H1 (cell line): Measurements from ENCODE around the gene CHN2. TPM values are rescaled to one million over a fixed set of nuclear protein-coding genes. Genes with fewer than 3 reads are reported as not detected.

Experiments used
- CHD2 ChIP-seq: IDR thresholded peaks from 2 replicates; pipeline ENCODE4 v1.6.1; 2012; ENCODE audit warnings: low read length, improper control_type of control experiment
- EP300 ChIP-seq, 2 experiments: IDR thresholded peaks; 1 replicate in 1 of 2; 2 replicates in 1 of 2; pipeline ENCODE4 v1.6.1; 2011 to 2012; ENCODE audit warnings: low read depth in 2 of 2, low read length in 2 of 2, mild to moderate bottlenecking in 2 of 2, borderline replicate concordance in 1 of 2, inconsistent platforms in 1 of 2, moderate library complexity in 1 of 2
- KDM1A ChIP-seq: fragments of 200-600, 300-600 bp; sonication (generic); IDR thresholded peaks from 2 replicates; pipeline ENCODE4 v1.7.1; 2016; ENCODE audit warnings: mild to moderate bottlenecking, low read length, borderline replicate concordance
- NRF1 ChIP-seq: IDR thresholded peaks from 2 replicates; pipeline ENCODE4 v1.6.1; 2011; ENCODE audit warnings: mild to moderate bottlenecking, low read depth, low read length, improper control_type of control experiment
- RNF2 ChIP-seq: fragments of 200-900, 300-1000 bp; sonication (generic); IDR thresholded peaks from 2 replicates; pipeline ENCODE4 v1.7.1; 2016; ENCODE audit warnings: borderline replicate concordance, low read depth, mild to moderate bottlenecking, antibody characterized with exemption, low read length; ENCODE audit not compliant: poor library complexity, severe bottlenecking; ENCODE audit errors: missing control alignments
- SIX5 ChIP-seq: IDR thresholded peaks from 2 replicates; pipeline ENCODE4 v1.6.1; 2011; ENCODE audit warnings: mild to moderate bottlenecking, low read depth, low read length
- TEAD4 ChIP-seq: IDR thresholded peaks from 2 replicates; pipeline ENCODE4 v1.6.1; 2012; ENCODE audit warnings: low read depth, low read length, inconsistent platforms, mixed read lengths
- polyA plus RNA-seq, 7 experiments: library from polyadenylated mRNA; depleted of rRNA in 3 of 7; stranded (reverse) in 5 of 7; unstranded in 2 of 7; fragments of >200 nt in 5 of 7; fragments of 200-250 nt in 2 of 7; gene quantifications; 1 replicate in 5 of 7; 2 replicates in 1 of 7; 4 replicates in 1 of 7; pipeline versions ENCODE4 v1.2.1 to v1.2.3, GENCODE V29; 2011 to 2013; ENCODE audit warnings: missing spikeins in 2 of 7, mixed read lengths in 2 of 7
- total RNA-seq: library from RNA; stranded (reverse); fragmentation: NEBNext Ultra II Directional; extraction: Animal tissue kit (Norgen Biotek cat#: 25700); gene quantifications from 2 replicates; pipeline ENCODE4 v1.2.1, GENCODE V29; 2021

The CHN2 gene
- total and polyA plus RNA-seq, 2 of the 8 experiments (the other 6 are each of a cell fraction or from before 2014, with no cell fraction given) = 2.9 to 4.8 TPM

- TF ChIP-seq EP300 (IDR thresholded peaks at IDR 0.05; ENCODE audit: borderline replicate concordance in 1 of 2, low read depth in 2 of 2, low read length in 2 of 2) = no peak
- TF ChIP-seq SIX5 = no peak
- TF ChIP-seq NRF1 = no peak
- no peak for TF ChIP-seq KDM1A
- TF ChIP-seq CHD2 = no peak
- no peak for TF ChIP-seq TEAD4
- no peak for TF ChIP-seq RNF2
- TF ChIP-seq, all 59 proteins: peak for 0
Observed at GRCh38 chr7:29311314-29311713, 116.7 kb downstream of the CHN2 start (continued).
